NCI-H82 (cell line): ENCODE measurements around the gene PRRT3.

Experiments used
- DNase-seq: peaks from one replicate; lab custom pipeline; 2025; lab: John Stamatoyannopoulos, UW

The PRRT3 gene

DNA sequence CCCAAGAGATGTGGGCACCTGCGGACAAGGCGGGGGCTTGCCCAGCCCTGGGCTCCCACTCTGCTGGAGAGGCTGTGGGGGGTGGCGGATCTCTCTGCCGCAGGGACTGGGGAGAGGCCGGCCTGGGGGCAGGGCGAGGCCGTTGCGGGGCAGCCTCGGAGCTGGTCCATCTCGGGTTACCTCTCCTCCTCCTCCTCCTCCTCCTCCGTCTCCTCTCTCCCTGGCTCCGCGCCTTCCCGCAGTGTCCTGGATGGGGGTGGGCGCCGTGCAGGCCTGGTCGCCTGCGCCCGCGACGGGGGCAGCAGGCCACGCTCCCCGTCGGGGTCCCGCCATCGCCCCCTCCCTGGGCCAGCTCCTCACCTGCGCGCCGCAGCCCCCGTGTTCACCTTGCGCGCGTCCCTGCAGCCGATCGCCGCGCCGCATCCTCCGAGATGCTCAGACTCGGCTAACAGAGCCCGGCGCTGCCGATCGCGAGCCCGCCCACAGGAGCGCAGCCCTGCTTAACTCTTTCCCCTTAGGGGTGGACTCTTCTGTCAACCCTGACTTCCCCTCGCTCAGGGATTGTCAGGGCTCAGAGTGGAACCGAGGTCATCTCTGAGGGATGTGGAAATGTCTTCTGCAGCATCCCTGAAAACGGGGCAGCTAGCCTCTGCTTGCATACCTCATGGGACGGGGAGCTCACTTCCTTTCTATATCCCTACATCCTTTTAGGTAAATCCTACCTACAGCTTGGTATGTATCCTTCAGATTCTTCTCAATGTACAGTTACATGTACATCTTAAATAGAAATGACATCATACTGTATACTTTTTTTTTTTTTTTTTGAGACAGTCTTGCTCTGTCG, at the start of gene PRRT3:
TSS of gene PRRT3 (minus strand) at position 447 of the 844 bp plus-strand sequence. CDS start 2,293 bp downstream, outside the sequence.
- DNase-seq: peak; percentile 10

DNA sequence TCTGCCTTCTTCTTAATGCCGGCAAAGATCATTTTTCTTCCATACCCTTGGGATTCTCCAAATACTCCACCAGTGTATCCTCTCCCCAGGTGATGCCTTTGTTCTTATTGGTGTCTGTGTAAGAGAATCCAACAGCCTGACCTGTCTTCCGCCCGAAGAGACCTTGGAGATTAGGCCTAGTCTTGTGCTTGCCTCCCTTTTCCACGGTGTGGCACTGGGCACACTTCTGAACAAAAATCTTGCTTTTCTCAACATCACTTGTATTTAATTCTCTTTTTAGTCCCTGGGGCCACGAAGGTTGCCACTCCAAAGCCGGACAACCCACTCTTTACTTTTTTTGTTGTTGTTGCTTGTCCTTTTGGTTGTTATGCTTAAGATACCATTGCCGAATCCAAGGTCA, 48.5 kb upstream of the PRRT3 start:
- no peak for DNase-seq

DNA sequence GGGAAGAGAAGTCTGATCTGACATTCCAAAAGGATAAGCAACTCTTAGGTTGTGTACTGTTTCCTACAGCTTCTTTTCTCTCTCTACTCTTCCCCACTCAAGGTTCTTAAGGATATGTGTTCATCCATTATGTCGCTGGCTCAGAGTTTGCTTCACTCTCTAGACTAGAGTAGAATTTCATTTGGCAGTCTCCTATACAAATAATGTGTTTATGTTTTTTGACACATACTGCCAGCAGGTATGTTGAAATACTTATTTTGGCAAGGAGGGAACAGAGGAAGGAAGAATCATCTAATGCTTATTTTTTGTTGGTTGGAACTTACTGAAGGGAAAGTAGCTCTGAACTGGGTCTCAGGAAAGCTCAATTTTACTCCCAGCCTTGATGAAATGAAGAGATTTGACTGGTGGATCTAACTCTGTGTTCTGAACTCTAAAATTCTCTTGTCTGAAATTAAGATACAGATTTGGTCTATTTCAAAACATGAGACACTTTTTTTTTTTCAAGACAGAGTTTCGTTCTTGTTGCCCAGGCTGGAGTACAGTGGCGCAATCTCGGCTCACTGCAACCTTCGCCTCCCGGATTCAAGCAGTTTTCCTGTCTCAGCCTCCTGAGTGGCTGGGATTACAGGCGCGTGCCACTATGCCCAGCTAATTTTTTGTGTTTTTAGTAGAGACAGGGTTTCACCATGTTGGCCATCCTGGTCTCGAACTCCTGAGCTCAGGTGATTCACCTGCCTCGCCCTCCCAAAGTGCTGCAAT, 42.1 kb upstream of the PRRT3 start:
- DNase-seq: no peak

GRCh38 chr3:9986230-9986725, 34.1 kb upstream of the PRRT3 start:
- no peak for DNase-seq

GRCh38 chr3:9980251-9980650, 28.0 kb upstream of the PRRT3 start:
- DNase-seq: no peak

DNA sequence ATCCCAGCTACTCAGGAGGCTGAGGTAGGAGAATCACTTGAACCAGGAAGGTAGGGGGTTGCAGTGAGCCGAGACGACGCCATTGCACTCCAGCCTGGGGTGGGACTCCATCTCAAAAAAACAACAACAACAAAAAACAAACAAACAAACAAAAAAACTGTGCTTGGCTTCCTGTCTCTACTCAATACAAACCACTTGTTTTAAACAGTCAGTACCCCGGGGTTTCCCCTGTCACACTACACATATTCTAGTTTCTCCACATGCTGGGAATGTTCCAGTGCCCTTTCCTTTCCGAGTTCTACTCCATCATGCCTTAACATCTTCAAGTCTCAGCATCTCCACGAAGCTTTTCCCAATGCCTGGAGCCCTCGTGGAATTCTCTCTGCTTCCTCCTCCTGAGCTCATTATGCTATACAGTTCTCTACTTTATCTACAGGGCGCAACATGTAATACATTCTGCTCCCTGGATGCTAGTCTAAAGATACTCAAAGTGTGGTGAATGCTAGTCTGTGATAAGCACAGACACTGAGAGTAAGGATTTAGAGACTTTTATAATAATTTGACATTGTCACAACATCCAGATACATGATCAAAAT, 26.6 kb upstream of the PRRT3 start:
- no peak for DNase-seq

DNA sequence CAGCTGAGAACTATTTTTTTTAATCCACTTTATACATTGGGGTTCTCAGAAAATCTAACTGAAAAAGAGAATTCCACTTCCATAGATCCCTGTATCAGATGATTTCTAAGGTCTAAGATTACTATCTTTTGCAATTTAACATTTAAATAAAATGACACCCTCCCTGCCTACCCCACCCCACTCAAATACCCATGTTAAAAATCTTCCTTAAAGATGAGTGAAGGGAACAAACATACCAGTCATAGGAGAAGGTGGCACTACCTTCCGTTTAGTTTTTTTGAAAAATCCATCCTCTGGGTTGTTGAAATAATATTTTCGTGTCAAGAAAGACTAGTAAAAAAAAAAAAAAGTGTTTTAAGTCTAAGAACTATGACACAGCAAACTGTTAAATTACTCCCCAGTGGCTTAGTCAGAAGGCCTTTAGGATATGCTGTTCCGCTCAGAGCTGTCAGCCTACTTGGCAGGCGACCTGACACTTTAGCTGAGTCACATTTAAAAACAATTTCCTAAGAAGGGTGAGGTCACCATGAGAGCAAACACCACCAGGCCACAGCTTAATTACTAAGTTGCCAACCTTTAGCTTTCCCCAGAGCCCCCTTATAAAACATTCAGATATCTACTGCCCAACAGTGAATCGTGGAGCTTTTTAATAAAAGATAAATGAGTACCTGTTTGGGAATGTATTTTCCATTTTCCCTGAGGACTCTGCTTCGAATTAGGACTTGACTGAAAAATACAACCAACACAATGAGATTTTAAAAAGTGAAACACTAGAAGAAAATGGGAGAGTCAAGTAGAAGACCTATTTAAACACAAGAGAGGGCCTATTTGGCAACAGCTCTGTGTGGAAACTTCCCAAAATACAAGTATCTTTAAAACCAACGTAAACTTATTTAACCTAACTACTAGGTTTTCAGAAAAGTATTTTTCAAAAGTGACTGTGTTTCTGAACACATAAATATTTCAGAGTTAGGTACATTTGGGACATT, 24.8 kb upstream of the PRRT3 start:
- no peak for DNase-seq

- no peak for DNase-seq
Observed at GRCh38 chr3:9970020-9970652, 17.9 kb upstream of the PRRT3 start.

GRCh38 chr3:9969632-9970019, 17.4 kb upstream of the PRRT3 start:
- DNase-seq: no peak

- DNase-seq: no peak
Observed at GRCh38 chr3:9966841-9967240, 14.6 kb upstream of the PRRT3 start.

DNA sequence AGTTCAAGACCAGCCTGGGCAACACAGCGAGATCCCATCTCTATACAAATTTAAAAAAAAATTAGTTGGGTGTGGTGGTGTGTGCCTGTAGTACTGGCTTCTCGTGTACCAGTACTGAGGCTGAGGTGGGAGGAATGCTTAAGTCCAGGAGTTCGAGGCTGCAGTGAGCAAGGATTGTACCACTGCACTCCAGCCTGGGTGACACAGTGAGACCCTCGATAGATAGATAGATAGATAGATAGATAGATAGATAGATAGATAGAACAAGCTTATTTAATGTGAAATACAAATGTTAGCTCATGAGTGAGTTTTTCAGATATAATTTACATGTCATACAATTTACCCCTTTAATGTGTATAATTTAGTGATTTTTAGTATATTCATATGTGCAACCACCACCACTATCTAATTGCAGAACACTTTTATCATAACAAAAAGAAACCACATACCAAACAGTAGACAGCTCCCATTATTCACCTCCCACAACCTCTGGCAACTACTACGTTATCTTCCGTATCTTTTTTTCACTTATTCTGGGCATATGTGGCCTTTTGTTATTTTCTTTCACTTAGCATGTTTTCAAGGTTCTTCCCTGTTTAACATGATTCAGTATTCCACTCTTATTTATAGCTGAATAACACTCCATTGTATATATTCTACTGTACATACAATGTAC, 13.1 kb upstream of the PRRT3 start:
- no peak for DNase-seq

- DNase-seq: peak; percentile 53
Observed at GRCh38 chr3:9957214-9957613, 5.0 kb upstream of the PRRT3 start.

DNA sequence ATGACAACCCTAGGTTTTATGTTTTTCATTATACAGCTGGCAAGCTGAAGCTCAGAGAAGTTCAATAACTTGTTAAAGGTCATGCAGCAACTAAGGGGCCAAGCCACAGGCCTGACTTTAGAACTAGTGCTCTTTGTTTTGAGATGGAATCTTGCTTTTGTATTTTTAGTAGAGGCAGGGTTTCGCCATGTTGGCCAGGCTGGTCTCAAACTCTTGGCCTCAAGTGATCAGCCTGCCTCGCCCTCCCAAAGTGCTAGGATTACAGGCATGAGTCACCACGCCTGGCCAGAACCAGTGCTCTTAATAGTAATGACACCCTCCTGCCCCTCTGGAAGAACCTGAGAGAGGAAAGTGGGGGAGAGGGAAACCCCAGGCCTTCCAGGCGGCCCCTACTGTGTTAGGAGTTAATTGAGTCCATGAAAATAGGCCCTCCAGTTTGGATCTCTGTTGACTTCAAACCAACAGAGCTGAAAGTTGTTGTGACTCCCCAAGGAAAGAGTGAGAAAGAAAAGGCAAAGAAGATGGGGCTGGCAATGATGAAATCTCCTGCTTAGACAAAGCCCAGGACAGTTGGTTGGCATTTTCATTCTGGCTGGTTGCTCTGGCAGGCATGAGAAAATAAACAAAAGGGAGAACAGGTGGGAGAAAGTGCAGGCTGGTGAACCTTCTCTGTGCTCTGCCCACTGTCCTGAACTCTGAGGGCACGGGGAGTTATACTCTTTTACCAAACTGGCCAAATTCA, 3.6 kb upstream of the PRRT3 start:
- no peak for DNase-seq

- DNase-seq: peak; percentile 94
Observed at GRCh38 chr3:9955067-9955502, 2.9 kb upstream of the PRRT3 start.

DNA sequence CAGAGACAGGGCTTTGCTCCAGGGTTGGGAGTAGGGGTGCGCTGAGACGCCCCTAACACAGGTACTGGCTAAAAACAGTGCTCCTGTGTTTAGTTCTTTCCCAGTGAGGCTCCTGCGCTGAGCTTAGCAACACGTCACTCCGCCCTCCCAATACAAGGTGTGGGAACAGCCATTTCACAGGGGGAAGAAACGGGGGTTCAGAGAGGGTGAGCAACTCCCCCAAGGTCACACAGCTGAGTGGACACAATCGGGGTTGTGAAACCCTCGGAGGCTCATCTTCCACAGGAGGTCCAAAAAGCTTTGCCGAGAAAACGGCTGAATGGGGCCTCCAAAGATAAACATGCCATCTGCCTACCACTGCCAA, 628 bp downstream of the PRRT3 start:
- no peak for DNase-seq

DNA sequence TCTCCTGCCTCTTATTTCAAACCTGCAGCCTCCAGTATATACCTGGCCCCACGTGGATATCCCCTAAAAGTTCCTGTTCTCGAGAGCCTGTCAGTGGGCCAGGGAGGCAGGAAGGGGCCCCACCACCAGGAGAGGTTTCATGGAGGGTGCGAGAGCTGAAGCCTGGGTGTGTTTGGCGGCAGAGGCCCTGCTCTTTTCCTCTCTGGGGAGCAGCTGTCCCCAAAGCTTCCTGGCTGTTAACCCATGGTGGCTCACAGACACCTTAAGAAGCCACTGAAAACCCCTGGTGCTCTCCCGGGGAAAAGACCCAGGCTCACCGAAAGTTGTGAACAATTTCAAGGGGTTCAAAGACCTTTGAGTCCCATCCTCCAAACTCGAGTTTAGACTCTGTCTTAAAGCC, 1.1 kb downstream of the PRRT3 start:
- DNase-seq: no peak

DNA sequence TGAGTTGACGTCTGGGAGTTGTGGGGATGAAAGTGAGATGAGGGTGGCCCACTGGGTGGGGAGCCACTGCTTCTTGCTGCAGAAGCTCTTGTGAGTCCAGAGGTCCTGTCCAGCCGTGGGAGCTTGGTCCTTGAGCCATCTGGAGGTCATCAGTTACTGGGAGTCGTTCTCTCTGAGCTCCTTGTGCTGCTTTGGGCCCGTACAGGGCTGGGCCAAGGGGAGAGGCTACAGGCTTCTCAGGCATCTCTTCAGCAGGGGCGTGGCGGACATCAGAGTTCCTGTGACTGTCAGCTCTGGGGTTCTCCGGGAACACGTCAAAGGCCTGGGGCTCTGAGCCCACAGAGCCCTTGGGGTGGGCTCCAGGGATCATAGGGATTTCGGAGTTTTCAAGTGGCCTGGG, 2.6 kb downstream of the PRRT3 start:
- DNase-seq: no peak

DNA sequence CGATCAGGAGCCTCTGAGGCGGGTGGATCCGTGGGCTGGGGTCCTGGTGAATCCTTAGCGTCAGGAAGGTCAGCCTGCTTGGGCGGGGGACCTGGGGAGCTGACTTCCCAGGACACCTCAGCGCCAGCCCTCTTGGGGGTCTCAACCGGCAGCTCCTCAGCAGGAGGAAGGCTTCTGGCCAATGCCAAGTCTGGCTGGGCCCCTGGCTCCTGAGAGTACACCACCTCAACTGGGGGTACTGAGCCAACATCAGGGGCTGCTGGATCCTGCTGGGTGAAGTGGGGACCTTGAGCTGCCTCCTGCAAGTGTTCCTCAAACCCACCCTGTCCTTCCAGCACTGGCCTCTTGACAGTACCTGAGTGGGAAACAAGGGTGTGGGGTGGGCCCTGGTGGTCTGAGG, 3.1 kb downstream of the PRRT3 start:
- no peak for DNase-seq

- no peak for DNase-seq
Observed at GRCh38 chr3:9948586-9948985, 3.6 kb downstream of the PRRT3 start.
